ENCODE data around the gene KCNK13. TPM values are rescaled to one million over a fixed set of nuclear protein-coding genes. Genes with fewer than 3 reads are reported as not detected.
"Not testable (repeated sequence)": the region's sequence is repeated elsewhere in the genome, so short reads cannot be mapped to it uniquely, and the experiment has no call there.

The KCNK13 gene
- total RNA-seq, 1 experiment from 2014 or later = not detected

- CTCF ChIA-PET = interaction anchor here (0.6 kb wide), 1 partner anchor 25 kb away, joined by 3 read pairs; no protein-coding TSS in a partner anchor
- no peaks in the 10 kb centered on the region for H3K27me3 Mint-ChIP-seq (ENCODE audit: insufficient read depth, unreplicated experiment)
- DNase-seq (ENCODE audit: unreplicated experiment) = no peak
- POLR2A ChIA-PET = no interaction called here
- no TSS peak for BruUV-seq (replicated peaks)
- peaks cover 2% of the 10 kb centered on the region for H3K36me3 Mint-ChIP-seq (ENCODE audit: insufficient read depth, unreplicated experiment)
- no peak overlapping the region for H3K4me3 Mint-ChIP-seq (ENCODE audit: unreplicated experiment)
- intact Hi-C loops (cut with micrococcal nuclease) = no loop called here
- no peaks in the 10 kb centered on the region for H3K4me1 Mint-ChIP-seq (ENCODE audit: insufficient read depth, unreplicated experiment)
- no peak overlapping the region for H3K27ac Mint-ChIP-seq (ENCODE audit: low read depth, unreplicated experiment)
- H3K9me3 Mint-ChIP-seq (ENCODE audit: unreplicated experiment) = no peaks in the 10 kb centered on the region
- TF ChIP-seq CTCF (IDR thresholded peaks at IDR 0.05; ENCODE audit: unreplicated experiment) = no peak
Measured at GRCh38 chr14:90024910-90025309, 36.9 kb upstream of the KCNK13 start.

GRCh38 chr14:90026608-90027007 is 35.2 kb upstream of the KCNK13 start:
- H3K4me1 Mint-ChIP-seq (ENCODE audit: insufficient read depth, unreplicated experiment); H3K36me3 Mint-ChIP-seq (ENCODE audit: insufficient read depth, unreplicated experiment); intact Hi-C loops (cut with micrococcal nuclease); H3K27me3 Mint-ChIP-seq (ENCODE audit: insufficient read depth, unreplicated experiment); H3K4me3 Mint-ChIP-seq (ENCODE audit: unreplicated experiment); DNase-seq (ENCODE audit: unreplicated experiment); POLR2A ChIA-PET; H3K9me3 Mint-ChIP-seq (ENCODE audit: unreplicated experiment); BruUV-seq (replicated peaks); H3K27ac Mint-ChIP-seq (ENCODE audit: low read depth, unreplicated experiment): not testable (repeated sequence)
- CTCF ChIA-PET = interaction anchor here (0.6 kb wide), 1 partner anchor 48 kb away, joined by 3 read pairs; no protein-coding TSS in a partner anchor

- no peaks in the 10 kb centered on the region for H3K9me3 Mint-ChIP-seq (ENCODE audit: unreplicated experiment)
- intact Hi-C loops (cut with micrococcal nuclease) = no loop called here
- ChIA-PET CTCF (interaction anchor here (0.9 to 1.5 kb wide), 2 partner anchors 54 to 208 kb away, joined by 3 to 5 read pairs; no protein-coding TSS in a partner anchor), POLR2A (interaction anchor here (0.9 kb wide), 1 partner anchor 1199 kb away, joined by 5 read pairs; no protein-coding TSS in a partner anchor)
- TF ChIP-seq CTCF (IDR thresholded peaks at IDR 0.05; ENCODE audit: unreplicated experiment) = no peak
- no peaks in the 10 kb centered on the region for H3K27me3 Mint-ChIP-seq (ENCODE audit: insufficient read depth, unreplicated experiment)
- DNase-seq (ENCODE audit: unreplicated experiment) = no peak
- peaks cover 13% of the 10 kb centered on the region for H3K36me3 Mint-ChIP-seq (ENCODE audit: insufficient read depth, unreplicated experiment)
- H3K4me1 Mint-ChIP-seq (ENCODE audit: insufficient read depth, unreplicated experiment) = no peaks in the 10 kb centered on the region
- H3K27ac Mint-ChIP-seq (ENCODE audit: low read depth, unreplicated experiment) = no peak overlapping the region
- no peak overlapping the region for H3K4me3 Mint-ChIP-seq (ENCODE audit: unreplicated experiment)
- BruUV-seq (replicated peaks) = no TSS peak
Measured at GRCh38 chr14:90027842-90028241, 34.0 kb upstream of the KCNK13 start.

- CTCF ChIA-PET = no interaction called here
- TF ChIP-seq CTCF (IDR thresholded peaks at IDR 0.05; ENCODE audit: unreplicated experiment) = no peak
- H3K27me3 Mint-ChIP-seq (ENCODE audit: insufficient read depth, unreplicated experiment) = no peaks in the 10 kb centered on the region
- peaks cover 37% of the 10 kb centered on the region for H3K36me3 Mint-ChIP-seq (ENCODE audit: insufficient read depth, unreplicated experiment)
- no peak overlapping the region for H3K4me3 Mint-ChIP-seq (ENCODE audit: unreplicated experiment)
- POLR2A ChIA-PET = no interaction called here
- BruUV-seq (replicated peaks) = no TSS peak
- no peaks in the 10 kb centered on the region for H3K9me3 Mint-ChIP-seq (ENCODE audit: unreplicated experiment)
- intact Hi-C loops (cut with micrococcal nuclease) = no loop called here
- DNase-seq (ENCODE audit: unreplicated experiment) = no peak
- no peaks in the 10 kb centered on the region for H3K4me1 Mint-ChIP-seq (ENCODE audit: insufficient read depth, unreplicated experiment)
- H3K27ac Mint-ChIP-seq (ENCODE audit: low read depth, unreplicated experiment) = no peak overlapping the region
Measured at GRCh38 chr14:90034156-90034555, 27.6 kb upstream of the KCNK13 start.

Data from MCF 10A (cell line).